ENCODE measurements around the gene CARD9.

- TF ChIP-seq CTBP1 (IDR thresholded peaks at IDR 0.05; ENCODE audit: borderline replicate concordance) (no peak), BHLHE40 (IDR thresholded peaks at IDR 0.05; ENCODE audit: borderline replicate concordance) (no peak), FOXM1 (IDR thresholded peaks at IDR 0.05; ENCODE audit: borderline replicate concordance) (no peak), ZNF384 (IDR thresholded peaks at IDR 0.05) (no peak), LEF1 (IDR thresholded peaks at IDR 0.05; ENCODE audit: borderline replicate concordance) (no peak), FOXA1 (IDR thresholded peaks at IDR 0.05) (no peak), FOXK2 (IDR thresholded peaks at IDR 0.05) (no peak), SUZ12 (IDR thresholded peaks at IDR 0.05) (no peak), PKNOX1 (IDR thresholded peaks at IDR 0.05) (no peak), TARDBP (IDR thresholded peaks at IDR 0.05) (no peak), ARNT (IDR thresholded peaks at IDR 0.05) (no peak)
These were observed 28.6 kb upstream of the CARD9 start for GRCh38 chr9:136402067-136402466.

All from HEK293T (cell line).